HK-2 (cell line): ENCODE data around the gene GSE1.

ENCODE experiments used
- DNase-seq: peaks from one replicate; pipeline ENCODE4 v3.0.0-alpha.2; 2018; ENCODE audit not compliant: unreplicated experiment

GSE1 gene

GRCh38 chr16:85675251-85675874 is 62.2 kb downstream of the GSE1 start:
- no peak for DNase-seq

GRCh38 chr16:85676466-85676865 is 63.3 kb downstream of the GSE1 start:
- no peak for DNase-seq

GRCh38 chr16:85677383-85677967 is 64.4 kb downstream of the GSE1 start:
- DNase-seq, result no peak

GRCh38 chr16:85678016-85678415 is 64.9 kb downstream of the GSE1 start:
- DNase-seq, result no peak

- no peak for DNase-seq
Measured at GRCh38 chr16:85678821-85679220, 65.7 kb downstream of the GSE1 start.

- DNase-seq, result no peak
Measured at GRCh38 chr16:85679870-85680269, 66.7 kb downstream of the GSE1 start.

- no peak for DNase-seq
Measured at GRCh38 chr16:85680352-85680944, 67.3 kb downstream of the GSE1 start.

- no peak for DNase-seq
Measured at GRCh38 chr16:85681255-85681654, 68.1 kb downstream of the GSE1 start.

GRCh38 chr16:85682516-85682915 is 69.4 kb downstream of the GSE1 start:
- DNase-seq, result no peak

GRCh38 chr16:85683363-85683762 is 70.2 kb downstream of the GSE1 start:
- no peak for DNase-seq

GRCh38 chr16:85685251-85685650 is 72.1 kb downstream of the GSE1 start:
- no peak for DNase-seq

- DNase-seq, result no peak
Measured at GRCh38 chr16:85686912-85687591, 73.9 kb downstream of the GSE1 start.

GRCh38 chr16:85687651-85688471 is 74.7 kb downstream of the GSE1 start:
- no peak for DNase-seq

GRCh38 chr16:85688586-85689284 is 75.6 kb downstream of the GSE1 start, which contains the start of gene GINS2:
Gene GINS2 (minus strand): TSS chr16:85688954. CDS start chr16:85688898, 56 bp downstream.
- peak; percentile 91 for DNase-seq

- no peak for DNase-seq
Measured at GRCh38 chr16:85689285-85689949, 76.3 kb downstream of the GSE1 start.

GRCh38 chr16:85689950-85690320 is 76.8 kb downstream of the GSE1 start:
- DNase-seq, result no peak

- no peak for DNase-seq
Measured at GRCh38 chr16:85690469-85691064, 77.4 kb downstream of the GSE1 start.

- DNase-seq, result no peak
Measured at GRCh38 chr16:85695196-85696128, 82.3 kb downstream of the GSE1 start.

- DNase-seq, result no peak
Measured at GRCh38 chr16:85696781-85697180, 83.7 kb downstream of the GSE1 start.
